SK-N-SH treated with all-trans-retinoic acid at 6 μM for 48 hours (cell line): ENCODE data around the gene UROS.

Experiments used
- ARNTL ChIP-seq: fragments of 450-650 bp; formaldehyde crosslinking; IDR thresholded peaks from 2 replicates; pipeline ENCODE4 v1.5.0; 2020; ENCODE audit warnings: low read depth, mild to moderate bottlenecking, moderate library complexity, borderline replicate concordance
- BACH2 ChIP-seq: fragments of 250-450 bp; sonication (Bioruptor Pico); IDR thresholded peaks from 2 replicates; pipeline ENCODE4 v1.9.0; 2021; ENCODE audit warnings: mild to moderate bottlenecking, borderline replicate concordance
- CSRNP3 ChIP-seq: fragments of 250-450 bp; sonication (Bioruptor Pico); IDR thresholded peaks from 2 replicates; pipeline ENCODE4 v1.5.1; 2021; ENCODE audit warnings: mild to moderate bottlenecking, moderate library complexity
- GLIS3 ChIP-seq: fragments of 250-450 bp; sonication (Bioruptor Pico); IDR thresholded peaks from 2 replicates; pipeline ENCODE4 v1.5.0; 2020; ENCODE audit warnings: mild to moderate bottlenecking, moderate library complexity
- OSR1 ChIP-seq: fragments of 250-450 bp; sonication (Bioruptor Pico); IDR thresholded peaks from 2 replicates; pipeline ENCODE4 v1.8.0; 2022; ENCODE audit warnings: moderate library complexity, mild to moderate bottlenecking, inconsistent platforms
- PATZ1 ChIP-seq: fragments of 250-450 bp; sonication (Bioruptor Pico); IDR thresholded peaks from 2 replicates; pipeline ENCODE4 v1.8.0; 2020; ENCODE audit warnings: mild to moderate bottlenecking, moderate library complexity, borderline replicate concordance
- RARB ChIP-seq: fragments of 250-450 bp; sonication (Bioruptor Pico); IDR thresholded peaks from 2 replicates; pipeline ENCODE4 v1.8.0; 2021; ENCODE audit warnings: mild to moderate bottlenecking, moderate library complexity
- ZFP3 ChIP-seq: fragments of 250-450 bp; sonication (Bioruptor Pico); IDR thresholded peaks from 2 replicates; pipeline ENCODE4 v1.5.0; 2020; ENCODE audit warnings: mild to moderate bottlenecking, moderate library complexity
- ZFP30 ChIP-seq: fragments of 450-650 bp; formaldehyde crosslinking; IDR thresholded peaks from 2 replicates; pipeline ENCODE4 v1.5.0; 2022; ENCODE audit warnings: mild to moderate bottlenecking, moderate library complexity
- ZNF70 ChIP-seq: fragments of 450-650 bp; formaldehyde crosslinking; IDR thresholded peaks from 2 replicates; pipeline ENCODE4 v1.5.0; 2020; ENCODE audit warnings: mild to moderate bottlenecking, moderate library complexity
- TF ChIP-seq, protein P1 (sequence below): fragments of 250-450 bp; sonication (Bioruptor Pico); IDR thresholded peaks from 2 replicates; pipeline ENCODE4 v1.5.1; 2020; ENCODE audit warnings: low read depth, mild to moderate bottlenecking, moderate library complexity
- TF ChIP-seq, protein P2 (sequence below): fragments of 250-450 bp; sonication (Bioruptor Pico); IDR thresholded peaks from 2 replicates; pipeline ENCODE4 v1.8.0; 2021; ENCODE audit warnings: low read depth, mild to moderate bottlenecking, moderate library complexity, borderline replicate concordance

DNA sequence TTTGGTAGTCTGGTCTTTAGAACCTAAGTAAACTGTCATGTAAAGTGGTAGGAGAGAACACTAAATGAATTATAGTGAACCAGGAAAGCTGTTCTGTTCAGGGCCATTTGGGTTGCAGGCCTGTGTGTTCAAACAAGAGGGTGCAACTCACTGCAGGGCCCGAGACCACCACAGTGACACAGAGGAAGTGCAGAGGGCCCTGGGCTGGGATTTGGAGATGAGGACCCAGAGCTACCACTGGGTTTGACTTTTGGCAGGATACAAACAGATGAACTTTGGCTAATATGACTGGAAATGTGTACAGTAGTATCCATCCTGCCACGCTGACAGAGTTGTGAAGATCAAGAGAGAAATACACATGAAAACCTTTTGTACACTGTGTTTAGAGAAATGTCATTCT is 57.2 kb downstream of the UROS start:
- TF ChIP-seq, protein P1, sequence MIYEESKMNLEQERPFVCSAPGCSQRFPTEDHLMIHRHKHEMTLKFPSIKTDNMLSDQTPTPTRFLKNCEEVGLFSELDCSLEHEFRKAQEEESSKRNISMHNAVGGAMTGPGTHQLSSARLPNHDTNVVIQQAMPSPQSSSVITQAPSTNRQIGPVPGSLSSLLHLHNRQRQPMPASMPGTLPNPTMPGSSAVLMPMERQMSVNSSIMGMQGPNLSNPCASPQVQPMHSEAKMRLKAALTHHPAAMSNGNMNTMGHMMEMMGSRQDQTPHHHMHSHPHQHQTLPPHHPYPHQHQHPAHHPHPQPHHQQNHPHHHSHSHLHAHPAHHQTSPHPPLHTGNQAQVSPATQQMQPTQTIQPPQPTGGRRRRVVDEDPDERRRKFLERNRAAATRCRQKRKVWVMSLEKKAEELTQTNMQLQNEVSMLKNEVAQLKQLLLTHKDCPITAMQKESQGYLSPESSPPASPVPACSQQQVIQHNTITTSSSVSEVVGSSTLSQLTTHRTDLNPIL (CRISPR knock-in tag) = no peak
- TF ChIP-seq ARNTL (CRISPR knock-in tag) (no peak), CSRNP3 (CRISPR knock-in tag) (no peak), ZFP30 (no peak), GLIS3 (CRISPR knock-in tag) (no peak), RARB (CRISPR knock-in tag) (no peak), PATZ1 (no peak), ZFP3 (CRISPR knock-in tag) (no peak), ZNF70 (CRISPR knock-in tag) (no peak), BACH2 (no peak), OSR1 (CRISPR knock-in tag) (no peak)
- TF ChIP-seq, protein P2, sequence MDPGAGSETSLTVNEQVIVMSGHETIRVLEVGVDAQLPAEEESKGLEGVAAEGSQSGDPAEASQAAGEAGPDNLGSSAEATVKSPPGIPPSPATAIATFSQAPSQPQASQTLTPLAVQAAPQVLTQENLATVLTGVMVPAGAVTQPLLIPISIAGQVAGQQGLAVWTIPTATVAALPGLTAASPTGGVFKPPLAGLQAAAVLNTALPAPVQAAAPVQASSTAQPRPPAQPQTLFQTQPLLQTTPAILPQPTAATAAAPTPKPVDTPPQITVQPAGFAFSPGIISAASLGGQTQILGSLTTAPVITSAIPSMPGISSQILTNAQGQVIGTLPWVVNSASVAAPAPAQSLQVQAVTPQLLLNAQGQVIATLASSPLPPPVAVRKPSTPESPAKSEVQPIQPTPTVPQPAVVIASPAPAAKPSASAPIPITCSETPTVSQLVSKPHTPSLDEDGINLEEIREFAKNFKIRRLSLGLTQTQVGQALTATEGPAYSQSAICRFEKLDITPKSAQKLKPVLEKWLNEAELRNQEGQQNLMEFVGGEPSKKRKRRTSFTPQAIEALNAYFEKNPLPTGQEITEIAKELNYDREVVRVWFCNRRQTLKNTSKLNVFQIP (CRISPR knock-in tag) = no peak
